Measurements from ENCODE around the gene VCAM1.
"Not testable (repeated sequence)": the region's sequence is repeated elsewhere in the genome, so short reads cannot be mapped to it uniquely, and the experiment has no call there.

Gene VCAM1

DNA sequence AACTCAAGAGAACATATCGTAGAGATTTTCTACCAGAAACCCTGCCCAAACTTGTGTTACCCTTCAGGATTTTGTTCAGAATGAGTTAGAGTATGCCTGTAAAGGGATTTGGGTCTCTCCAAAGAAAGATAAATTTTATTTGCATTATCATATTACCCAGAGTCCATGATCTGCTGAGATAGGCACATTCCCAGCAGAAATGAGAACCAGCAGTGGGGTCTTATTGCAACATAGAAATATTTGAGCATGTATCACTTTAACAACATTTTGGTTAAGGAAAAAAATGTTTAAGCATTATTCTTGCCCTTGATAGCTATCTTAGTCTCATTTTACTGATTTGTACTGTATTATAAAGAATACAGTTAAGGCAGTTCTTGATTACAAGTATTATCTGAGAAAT, 10.6 kb downstream of the VCAM1 start:
- DNase-seq, result no peak

DNA sequence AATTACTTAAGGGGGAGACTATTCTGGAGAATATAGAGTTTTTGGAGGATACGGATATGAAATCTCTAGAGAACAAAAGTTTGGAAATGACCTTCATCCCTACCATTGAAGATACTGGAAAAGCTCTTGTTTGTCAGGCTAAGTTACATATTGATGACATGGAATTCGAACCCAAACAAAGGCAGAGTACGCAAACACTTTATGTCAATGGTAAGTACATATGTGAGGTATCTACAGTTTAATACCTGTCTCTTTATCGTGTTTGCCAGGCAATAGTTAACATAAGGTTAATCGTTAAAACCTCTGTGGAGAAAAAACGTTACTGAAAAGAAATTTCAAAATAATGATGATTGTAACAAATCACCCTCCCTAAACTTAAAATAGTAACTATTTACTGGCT, 11.8 kb downstream of the VCAM1 start:
- no peak for DNase-seq

DNA sequence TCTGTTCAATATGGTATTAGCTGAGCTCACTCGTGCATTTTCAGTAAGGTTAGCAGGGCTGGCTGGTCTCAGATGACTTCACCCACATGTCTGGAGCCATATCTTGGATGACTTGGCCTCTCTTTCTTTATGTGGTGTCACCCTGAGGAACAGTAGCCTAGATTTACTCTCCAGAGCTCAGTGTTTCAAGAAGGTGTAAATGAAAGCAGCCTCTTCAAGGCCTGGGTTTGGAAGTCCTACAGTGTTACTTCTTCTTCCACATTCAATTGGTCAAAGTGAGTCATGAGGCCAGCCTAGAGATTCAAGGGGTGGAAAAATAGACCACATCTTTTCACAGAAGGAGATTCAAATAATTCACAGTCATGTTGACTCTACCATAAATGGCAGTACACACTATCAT, 12.2 kb downstream of the VCAM1 start:
- no peak for DNase-seq

DNA sequence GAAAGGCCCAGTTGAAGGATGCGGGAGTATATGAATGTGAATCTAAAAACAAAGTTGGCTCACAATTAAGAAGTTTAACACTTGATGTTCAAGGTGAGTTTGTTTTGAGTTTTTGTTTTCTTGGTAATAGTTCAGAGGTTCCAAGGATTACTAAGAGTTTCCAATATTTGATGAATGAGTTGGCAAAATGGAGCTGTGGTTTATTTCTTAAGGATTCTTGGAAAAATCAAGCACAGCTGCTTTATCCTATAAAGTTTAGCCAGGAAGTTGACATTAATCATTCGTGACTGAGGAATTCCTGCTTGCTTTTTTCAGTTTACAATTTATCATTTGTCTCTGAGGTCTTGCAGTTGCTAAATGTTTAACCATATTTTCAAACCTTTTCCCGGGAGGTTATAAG, 15.1 kb downstream of the VCAM1 start:
- no peak for DNase-seq

DNA sequence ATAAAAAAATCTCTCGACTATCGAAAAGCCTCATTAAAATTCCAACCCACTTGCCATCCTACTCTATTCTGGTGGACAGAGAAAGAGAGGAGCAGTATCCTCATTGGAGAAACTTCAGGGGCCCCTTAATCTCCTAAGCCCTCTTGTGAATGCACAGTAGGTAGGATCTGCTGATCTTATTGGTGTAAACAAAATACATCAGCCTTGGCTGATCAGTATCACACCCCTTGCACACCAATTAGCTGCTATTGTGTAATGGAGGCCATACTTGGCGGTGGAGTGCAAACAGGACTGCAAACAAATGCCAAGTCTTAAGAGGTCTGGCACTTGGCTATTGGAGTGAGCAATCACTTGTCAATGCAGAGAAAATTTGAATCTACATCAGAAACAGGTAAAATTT, 15.7 kb downstream of the VCAM1 start:
- DNase-seq, result no peak

DNA sequence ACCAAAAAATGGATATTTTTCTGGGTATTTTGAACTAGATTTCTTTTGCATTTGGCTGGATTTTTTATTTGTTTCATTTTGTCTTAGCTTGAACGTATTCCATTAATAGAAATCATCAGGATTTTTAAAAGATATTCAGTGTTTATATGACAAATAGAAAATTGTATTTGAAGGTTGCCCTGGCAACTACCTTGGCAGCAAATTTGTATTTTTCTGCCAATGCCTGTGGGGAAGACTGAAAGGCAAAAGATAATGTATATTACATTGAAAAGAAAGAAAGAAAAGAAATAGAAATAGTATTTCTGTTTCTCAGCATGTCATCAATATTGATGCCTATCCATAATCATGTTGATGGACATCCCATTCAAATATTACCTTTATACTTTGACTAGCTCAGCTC, 16.8 kb downstream of the VCAM1 start:
- no peak for DNase-seq

DNA sequence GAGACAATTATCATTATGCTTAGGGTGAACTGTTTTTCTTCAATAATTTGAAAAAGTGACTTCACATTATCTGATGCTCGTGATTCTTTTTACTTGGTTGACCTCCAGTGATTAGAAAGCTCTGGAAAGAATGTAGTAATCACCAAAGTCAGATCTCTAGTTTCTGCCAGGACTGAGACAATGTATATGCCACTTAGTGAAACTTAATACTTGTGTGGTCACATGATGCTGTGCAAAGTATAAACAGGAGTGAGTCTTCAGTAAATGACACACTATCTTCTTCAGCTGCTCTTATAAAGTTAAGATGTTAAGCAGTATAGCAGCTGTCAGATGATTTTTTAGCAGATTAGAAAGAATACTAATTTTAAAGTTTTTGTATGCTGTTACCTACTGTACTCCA, 17.2 kb downstream of the VCAM1 start:
- no peak for DNase-seq

DNA sequence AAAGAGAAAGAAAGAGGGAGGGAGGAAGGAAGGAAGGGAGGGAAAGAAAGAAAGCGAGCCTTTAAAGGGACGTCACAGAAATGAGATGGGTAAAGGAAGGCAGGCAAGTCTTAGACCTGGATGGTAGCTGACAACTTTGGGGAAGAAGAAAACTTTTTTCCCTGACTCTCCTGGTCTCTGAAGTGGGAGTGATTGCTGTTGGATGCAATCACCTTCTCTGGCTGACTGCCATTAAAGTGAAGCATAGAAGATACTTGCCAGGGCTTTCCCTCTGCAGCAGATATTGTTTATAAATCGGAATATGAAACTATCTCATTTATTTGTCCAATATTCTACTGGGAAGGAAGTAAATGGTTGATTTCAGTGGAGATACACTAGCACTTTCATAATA, 27.0 kb downstream of the VCAM1 start:
- DNase-seq, result no peak

DNA sequence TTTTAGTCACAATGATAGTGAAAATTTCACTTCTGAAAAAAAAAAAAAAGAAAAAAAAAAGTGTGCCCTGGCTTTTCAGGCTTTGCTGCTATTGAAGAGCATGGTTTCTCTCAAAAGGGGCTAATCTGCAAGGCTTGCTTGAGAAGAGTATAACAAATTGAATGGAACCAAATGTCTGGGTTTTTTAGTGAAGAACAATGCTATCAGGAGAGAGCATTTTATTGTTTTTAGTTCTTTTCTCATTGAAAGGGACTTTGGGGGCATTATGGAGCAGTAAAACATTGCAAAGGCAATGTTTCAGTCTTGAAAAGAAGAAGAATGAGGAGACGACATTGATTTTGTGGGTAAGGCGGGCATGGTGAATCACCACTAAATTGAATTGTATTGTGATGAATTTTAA, 28.2 kb downstream of the VCAM1 start:
- no peak for DNase-seq

DNA sequence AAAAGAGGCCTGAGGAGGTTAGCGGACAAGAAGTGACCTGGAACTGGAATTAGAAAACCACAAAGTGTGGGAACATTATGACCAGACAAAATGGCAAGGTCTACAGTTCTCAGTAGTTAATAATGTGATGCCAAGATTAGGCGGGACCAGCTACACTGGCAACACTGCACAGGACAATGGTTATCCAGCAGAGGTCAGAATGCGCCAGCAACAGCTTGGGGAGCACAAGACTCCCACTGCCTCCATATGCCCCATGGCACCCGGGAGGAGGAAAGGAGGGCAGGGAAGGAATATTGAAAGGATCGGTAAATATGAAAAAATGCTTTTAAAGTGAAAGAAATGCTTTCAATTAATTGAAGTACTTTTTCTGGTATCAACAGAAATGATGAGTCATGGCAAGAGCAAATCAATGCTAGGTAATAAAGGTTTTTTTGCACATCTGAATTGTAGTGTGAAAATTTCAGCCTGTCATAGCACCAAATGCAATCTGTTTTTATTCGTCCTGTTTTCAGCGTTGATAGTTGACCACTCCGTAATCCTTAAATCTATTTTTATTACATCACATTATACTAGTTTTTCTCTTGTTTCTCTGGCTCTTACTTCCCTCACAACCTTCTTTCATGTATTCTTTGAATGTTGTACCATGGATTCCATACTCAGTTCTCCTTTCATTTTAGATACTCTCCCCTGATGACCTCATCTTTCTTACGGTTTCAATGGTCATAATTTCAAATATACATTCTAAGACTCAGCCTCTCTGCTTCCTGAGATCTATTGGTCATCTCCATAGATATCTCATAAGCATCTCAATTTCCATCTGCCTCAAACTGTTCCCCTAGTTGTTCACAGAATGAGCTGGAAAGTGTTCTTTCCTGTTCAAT, 30.7 kb downstream of the VCAM1 start:
- DNase-seq, result no peak

DNA sequence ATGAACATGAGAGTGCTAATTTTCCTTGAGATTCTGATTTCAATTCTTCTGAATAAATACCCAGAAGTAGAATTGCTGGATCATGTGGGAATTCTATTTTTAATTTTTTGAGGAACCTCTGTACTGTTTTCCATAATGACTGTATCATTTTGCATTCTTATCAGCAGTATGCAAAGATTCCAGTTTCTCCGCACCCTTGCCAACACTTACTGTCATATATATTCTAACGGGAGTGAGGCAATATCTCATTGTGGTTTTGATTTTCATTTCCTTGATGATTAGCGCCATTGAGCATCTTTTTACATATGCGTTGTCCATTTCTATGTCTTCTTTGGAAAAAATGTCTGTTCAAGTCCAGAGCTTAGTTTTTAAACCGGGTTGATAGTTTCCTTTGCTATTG, 33.2 kb downstream of the VCAM1 start:
- no peak for DNase-seq

DNA sequence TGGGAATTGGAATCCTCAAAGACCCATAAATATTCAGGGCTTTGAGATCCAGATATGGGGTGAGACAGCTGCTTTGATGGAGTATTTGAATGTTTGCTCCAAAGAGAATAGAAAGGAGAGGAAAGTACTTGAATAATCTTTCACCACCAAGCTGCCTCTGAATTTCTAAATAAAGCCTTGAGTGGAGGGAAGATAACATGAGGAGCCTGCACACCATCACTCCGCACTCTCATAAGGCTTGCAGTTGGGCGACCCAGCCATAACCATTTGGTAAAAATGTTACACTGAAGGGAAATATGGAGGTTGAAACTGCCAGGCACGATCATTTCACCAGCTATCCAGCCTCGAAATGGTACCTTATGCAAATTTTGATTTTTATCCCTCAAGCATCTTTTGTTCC, 38.4 kb downstream of the VCAM1 start:
- no peak for DNase-seq

DNA sequence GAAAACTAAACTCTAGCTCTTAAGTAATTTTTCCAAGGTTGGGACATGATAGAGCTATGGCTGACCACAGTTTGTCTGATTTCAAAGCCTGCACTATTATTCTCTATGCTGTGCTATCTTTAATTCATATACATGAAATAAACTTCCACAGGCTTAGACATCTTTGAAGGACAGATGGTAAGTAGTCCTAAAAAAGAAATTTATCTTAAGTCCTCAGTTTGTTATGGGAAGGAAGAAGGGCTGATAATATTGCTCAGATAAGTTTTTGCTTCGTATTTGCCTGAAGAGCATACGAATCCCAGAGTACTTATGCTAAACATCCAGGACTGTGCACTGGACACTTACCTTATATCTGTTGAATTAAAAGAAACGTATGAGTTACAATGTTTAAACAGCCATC, 39.6 kb downstream of the VCAM1 start:
- DNase-seq, result no peak

DNA sequence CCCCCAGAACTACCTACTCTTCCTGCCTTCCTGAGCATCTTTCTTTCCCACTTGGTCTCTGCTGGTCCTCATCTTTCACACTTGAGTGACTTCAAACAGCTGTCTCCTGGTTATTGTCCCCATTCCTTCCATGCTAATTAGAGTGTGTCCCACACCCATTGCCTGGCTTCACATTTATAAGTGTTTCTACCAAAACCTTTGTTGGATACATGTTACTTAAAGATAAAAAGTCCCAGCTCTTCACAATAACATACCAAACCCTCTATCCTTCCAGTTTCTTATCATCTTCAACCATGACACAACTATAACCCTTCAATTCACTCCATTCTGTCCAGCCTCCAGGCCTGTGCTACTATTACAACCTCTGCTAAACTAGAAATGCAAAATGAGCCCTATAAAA, 41.0 kb downstream of the VCAM1 start:
- DNase-seq, result no peak

DNA sequence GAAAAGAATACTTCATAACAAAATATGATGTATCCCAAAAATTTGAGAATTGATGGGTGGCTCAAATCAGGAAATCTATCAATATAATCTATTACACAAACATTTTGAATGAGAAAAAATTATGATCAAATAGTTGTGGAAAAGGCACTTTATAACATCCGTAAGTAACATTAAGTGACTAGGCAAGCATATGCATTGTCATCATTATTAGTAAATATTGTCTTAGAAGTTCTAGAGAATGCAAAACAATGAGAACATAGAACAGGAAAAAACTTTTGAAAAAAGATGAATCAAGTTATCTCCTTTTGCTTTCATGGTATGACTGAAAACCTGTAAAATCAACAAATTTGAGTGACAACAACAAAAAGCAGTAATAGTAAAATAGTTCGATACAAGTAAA, 42.9 kb downstream of the VCAM1 start:
- DNase-seq, result no peak

DNA sequence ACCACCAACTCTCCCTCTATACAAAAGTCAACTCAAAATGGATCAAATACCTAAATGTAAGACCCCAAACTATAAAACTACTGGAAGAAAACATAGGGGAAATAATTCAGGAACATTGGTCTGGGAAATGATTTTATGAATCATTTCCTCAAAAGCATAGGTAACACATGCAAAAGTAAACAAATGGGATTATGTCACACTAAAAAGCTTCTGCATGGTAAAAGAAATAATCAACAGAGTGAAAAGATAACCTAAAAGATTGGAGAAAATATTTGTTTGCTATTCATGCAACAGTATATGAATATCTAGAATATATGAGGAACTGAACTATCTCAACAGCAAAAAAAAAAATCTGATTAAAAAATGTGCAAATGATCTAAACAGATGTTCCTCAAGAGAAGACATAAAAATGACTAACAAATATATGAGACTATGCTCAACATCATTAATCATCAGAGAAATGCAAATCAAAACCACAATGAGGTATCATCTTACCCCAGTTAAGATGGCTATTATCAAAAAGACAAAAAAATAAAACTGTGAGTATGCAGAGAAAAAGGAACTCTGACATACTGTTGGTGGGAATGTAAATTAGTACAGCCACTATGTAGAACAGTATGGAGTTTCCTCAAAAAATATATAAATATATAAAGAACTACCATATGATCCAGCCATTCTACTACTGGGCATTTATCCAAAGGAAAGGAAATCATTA, 47.8 kb downstream of the VCAM1 start:
- DNase-seq, result no peak

DNA sequence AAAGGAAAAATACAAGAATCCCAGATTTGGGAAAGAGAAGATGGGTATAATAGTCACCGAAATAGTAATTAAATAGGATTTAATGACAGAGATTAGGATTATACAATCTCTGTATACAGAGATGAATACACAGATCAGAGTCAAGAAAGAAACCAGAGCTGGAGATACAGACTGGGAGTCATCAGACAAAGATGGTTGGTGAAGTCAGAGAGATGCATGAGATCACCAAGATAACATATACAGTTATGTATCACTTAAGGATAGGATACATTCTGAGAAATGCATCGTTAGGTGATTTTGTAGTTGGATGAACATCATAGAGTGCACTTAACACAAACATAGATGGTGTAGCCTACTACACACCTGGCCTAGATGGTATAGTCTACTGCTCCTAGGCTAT, 49.8 kb downstream of the VCAM1 start:
- no peak for DNase-seq

DNA sequence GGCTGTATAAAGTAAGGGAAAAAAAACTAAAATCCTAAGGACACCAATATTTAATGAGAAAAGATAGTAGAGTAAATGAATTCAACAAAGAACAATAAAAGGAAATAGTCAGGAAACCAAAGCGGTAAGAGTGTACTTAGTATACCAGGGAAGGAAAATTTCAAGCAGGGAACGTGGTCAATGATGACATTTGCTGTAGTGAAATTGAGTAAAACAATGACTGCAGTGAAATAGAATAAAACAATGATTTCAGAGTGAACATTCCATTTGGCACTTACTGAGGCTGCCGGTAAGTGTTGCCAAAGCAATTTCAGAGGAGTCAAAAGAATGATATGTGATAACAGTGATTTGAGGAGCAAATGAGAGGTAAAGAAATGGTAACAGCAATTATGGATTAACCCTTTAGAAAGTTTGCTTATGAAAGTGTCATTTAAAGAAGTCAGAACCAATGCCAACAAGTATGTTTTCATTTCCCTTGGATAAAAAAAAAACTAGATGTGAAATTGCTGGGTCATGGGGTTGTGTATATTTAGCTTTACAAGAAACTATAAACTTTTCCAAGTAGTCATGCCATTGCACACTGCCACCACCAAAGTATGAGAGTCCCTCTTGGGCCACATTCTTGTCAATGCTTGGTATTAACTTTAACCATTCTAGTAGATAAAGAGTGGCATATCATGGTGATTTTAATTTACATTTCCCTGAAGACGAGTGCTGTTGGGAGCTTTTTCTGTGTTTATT, 50.5 kb downstream of the VCAM1 start:
- no peak for DNase-seq

DNA sequence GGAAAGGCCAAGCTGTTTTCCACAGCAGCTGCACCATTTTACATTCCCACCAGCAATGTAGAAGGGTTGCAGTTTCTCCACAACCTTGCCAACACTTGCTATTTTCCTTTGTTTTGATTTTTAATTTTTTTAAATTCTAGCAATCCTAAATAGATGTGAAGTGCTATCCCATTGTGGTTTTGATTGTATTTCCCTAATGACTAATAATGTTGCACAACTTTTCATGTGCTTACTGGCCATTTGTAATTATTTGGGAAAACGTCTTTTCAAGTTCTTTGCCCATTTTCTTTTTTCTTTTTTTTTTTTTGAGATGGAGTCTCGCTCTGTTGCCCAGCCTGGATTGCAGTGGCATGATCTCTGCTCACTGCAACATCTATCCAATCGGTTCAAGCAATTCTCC, 53.9 kb downstream of the VCAM1 start:
- DNase-seq, result no peak

DNA sequence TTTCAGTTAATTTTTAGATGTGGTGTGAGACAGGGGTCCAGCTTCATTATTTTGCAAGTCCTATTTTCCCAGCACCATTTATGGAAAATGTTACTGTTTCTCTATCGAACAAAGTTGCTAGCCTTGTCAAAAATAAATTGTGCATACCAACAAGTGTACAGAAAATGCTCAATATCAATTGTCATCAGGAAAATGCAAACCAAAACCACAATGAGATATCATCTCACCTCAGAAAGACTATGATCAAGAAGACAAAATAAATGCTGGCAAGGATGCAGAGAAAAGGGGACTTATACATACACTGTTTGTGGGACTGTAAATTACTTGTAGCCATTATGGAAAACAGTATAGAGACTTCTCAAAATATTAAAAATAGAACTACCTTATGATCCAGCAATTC, 54.8 kb downstream of the VCAM1 start:
- DNase-seq, result no peak

DNA sequence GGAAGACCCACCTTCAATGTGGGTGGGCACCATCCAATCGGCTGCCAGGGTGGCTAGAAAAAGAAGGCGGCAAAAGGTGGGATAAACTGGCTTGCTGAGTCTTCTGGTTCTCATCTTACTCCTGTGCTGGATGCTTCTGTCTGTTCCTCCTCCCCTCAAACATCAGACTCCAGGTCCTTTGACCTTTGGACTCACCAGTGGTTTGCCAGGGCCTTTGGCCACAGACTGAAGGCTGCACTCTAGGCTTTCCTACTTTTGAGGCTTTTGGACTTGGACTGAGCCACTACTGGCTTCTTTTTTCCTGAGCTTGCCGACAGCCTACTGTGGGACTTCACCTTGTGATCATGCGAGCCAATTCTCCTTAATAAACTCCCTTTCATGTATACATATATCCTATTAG, 55.9 kb downstream of the VCAM1 start:
- no peak for DNase-seq

DNA sequence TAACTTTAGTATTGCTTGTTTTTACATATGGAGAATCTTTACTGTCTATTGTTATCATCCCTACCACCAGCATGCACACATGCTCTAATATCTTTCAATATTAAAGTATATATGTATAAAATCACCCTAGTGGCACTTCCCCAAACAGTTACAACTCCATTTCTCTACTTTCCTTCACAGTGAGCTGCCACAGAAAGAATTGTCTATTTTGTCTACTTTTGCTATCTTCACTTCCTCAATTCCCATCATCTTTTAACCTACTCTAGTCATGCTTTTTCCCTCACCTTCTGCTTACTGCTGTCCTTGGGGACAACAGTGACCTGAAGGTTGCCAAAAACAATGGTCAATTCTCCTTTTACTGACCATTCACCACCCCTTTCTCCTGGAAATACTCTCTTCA, 59.2 kb downstream of the VCAM1 start:
- DNase-seq, result no peak

DNA sequence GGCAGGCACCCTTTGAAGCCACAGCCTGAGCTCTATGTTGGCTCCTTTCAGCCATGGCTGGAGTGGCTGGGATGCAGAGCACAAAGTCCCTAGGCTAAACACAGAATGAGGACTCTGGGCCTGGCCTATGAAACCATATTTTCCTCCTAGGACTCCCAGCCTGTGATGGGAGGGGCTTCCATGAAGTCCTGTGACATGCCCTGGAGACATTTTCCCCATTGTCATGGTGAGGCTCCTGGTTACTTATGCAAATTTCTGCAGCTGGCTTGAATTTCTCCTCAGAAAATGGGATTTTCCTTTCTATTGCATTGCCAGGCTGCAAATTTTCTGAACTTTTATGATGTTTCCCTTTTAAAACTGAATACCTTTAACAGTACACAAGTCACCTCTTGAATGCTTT, 61.3 kb downstream of the VCAM1 start:
- no peak for DNase-seq

DNA sequence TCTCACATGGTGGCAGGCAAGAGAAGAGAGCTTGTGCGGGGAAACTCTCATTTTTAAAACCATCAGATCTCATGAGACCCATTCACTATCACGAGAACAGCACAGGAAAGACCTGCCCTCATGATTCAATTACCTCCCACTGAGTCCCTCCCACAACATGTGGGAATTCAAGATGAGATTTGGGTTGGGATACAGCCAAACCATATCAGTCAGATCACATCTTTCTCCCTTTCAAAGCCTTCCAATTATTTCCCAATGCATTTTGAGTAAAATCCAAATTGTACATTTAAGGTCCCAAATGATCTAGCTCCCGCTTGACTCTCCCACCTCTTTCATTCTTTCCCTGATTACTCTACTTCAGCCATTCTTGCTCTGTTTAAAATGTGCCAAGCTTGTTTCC, 62.2 kb downstream of the VCAM1 start:
- not testable (repeated sequence) for DNase-seq
